Vagina (tissue), 2 donors: ENCODE data around the gene PRX. TPM values are rescaled to one million over a fixed set of nuclear protein-coding genes. Genes with fewer than 3 reads are reported as not detected.

ENCODE experiments used
- DNase-seq, 2 donors: peaks; one replicate each; pipeline ENCODE4 v3.0.0-alpha.2; 2017; ENCODE audit errors: extremely low spot score in 2 of 2
- H3K27ac ChIP-seq: fragments of 200-600 bp; sonication (generic); one replicate; pipeline ENCODE4 v1.5.1; 2019
- H3K27me3 ChIP-seq: fragments of 200-600 bp; sonication (generic); one replicate; pipeline ENCODE4 v1.5.1; 2019
- H3K36me3 ChIP-seq, 2 donors: fragments of 200-600 bp; sonication (generic); one replicate each; pipeline ENCODE4 v1.5.1; 2017 to 2019
- H3K4me1 ChIP-seq: fragments of 200-600 bp; sonication (generic); one replicate; pipeline ENCODE4 v1.5.1; 2019
- H3K4me3 ChIP-seq, 2 donors: fragments of 200-600 bp; sonication (generic); 1 replicate in 1 of 2; 2 replicates in 1 of 2; pipeline ENCODE4 v1.5.1; 2016 to 2019
- H3K9me3 ChIP-seq: fragments of 200-600 bp; sonication (generic); one replicate; pipeline ENCODE4 v1.5.1; 2019
- CTCF ChIP-seq, 3 experiments: fragments of 450-650 bp in 2 of 3; fragments of 200-600 bp in 1 of 3; sonication (generic) in 1 of 3; IDR thresholded peaks; one replicate each; pipeline ENCODE4 v1.5.1; 2017 to 2019; ENCODE audit warnings: antibody characterized with exemption in 3 of 3, mild to moderate bottlenecking in 2 of 3, moderate library complexity in 2 of 3
- POLR2A ChIP-seq, 2 donors: fragments of 450-650 bp; IDR thresholded peaks; one replicate each; pipeline ENCODE4 v1.6.1; 2017; ENCODE audit warnings: antibody characterized with exemption in 2 of 2, mild to moderate bottlenecking in 2 of 2, moderate library complexity in 2 of 2
- POLR2AphosphoS5 ChIP-seq, 2 donors: sonication (generic); formaldehyde crosslinking; IDR thresholded peaks; one replicate each; pipeline ENCODE4 v1.9.0; 2017; ENCODE audit warnings: antibody characterized with exemption in 2 of 2, mild to moderate bottlenecking in 2 of 2, low read depth in 1 of 2; ENCODE audit not compliant: insufficient read depth in 1 of 2
- intact Hi-C: fragments of 100-400 bp; cut with DNase I; formaldehyde crosslinking; loops from one replicate; pipeline ENCODE4 v1.15.1; 2023
- microRNA-seq: library from miRNA; unstranded; fragments of <30 nt; microRNA quantifications from one replicate; pipeline ENCODE4, GENCODE V29; 2017; ENCODE audit warnings: borderline number of aligned reads, borderline replicate concordance
- small RNA-seq: library from RNA; depleted of rRNA; stranded (forward); fragments of <200 nt; gene quantifications from one replicate; pipeline ENCODE3, GENCODE V24; 2016
- total RNA-seq: library from RNA; depleted of rRNA; stranded (reverse); fragments of >200 nt; gene quantifications from one replicate; pipeline ENCODE4 v1.2.3, GENCODE V29; 2016

PRX gene
- total RNA-seq, 1 donor from 2014 or later = 3.2 TPM

GRCh38 chr19:40344422-40344821 is 68.8 kb downstream of the PRX start:
- intact Hi-C loops = no loop called here
- no peaks in the 10 kb centered on the region for H3K9me3 ChIP-seq
- H3K4me1 ChIP-seq = peaks cover 20% of the 10 kb centered on the region
- no peaks in the 10 kb centered on the region for H3K27me3 ChIP-seq
- H3K27ac ChIP-seq = no peak overlapping the region
- no peak for TF ChIP-seq CTCF (IDR thresholded peaks at IDR 0.05)
- no peak for TF ChIP-seq POLR2AphosphoS5 (IDR thresholded peaks at IDR 0.05; ENCODE audit: insufficient read depth in 1 of 2, low read depth in 1 of 2)
- no peak for TF ChIP-seq POLR2A (IDR thresholded peaks at IDR 0.05)
- no peak overlapping the region for H3K4me3 ChIP-seq
- H3K36me3 ChIP-seq = peaks cover 0 to 2% of the 10 kb centered on the region in 2 donors
- DNase-seq = no peak

Small RNA genes lying within 50 kb of the gene (microRNA-seq; reads per million reads assigned to microRNA genes)
- gene MIR6796 = not detected

Small RNA genes lying within 50 kb of the gene (small RNA-seq; reads per million reads assigned to genes)
- gene MIR6796 = not detected
- gene RF00017 = not detected

Other genes with a start within 250 kb of the PRX start
- 10.6 TPM for gene MAP3K10, start 222.0 kb downstream of the PRX start, total RNA-seq
- gene TTC9B, start 195.0 kb downstream of the PRX start, total RNA-seq = not detected
- not detected for gene CCNP, start 186.7 kb downstream of the PRX start, total RNA-seq
- 105 TPM for gene AKT2, start 128.0 kb downstream of the PRX start, total RNA-seq
- gene C19orf47, start 65.0 kb downstream of the PRX start, total RNA-seq = 17.4 TPM
- gene PLD3, start 64.7 kb downstream of the PRX start, total RNA-seq = 177 TPM
- 0.74 TPM for gene HIPK4, start 23.2 kb downstream of the PRX start, total RNA-seq
- 14.2 TPM for gene SERTAD1, start 12.6 kb upstream of the PRX start, total RNA-seq
- 42.0 TPM for gene SERTAD3, start 31.0 kb upstream of the PRX start, total RNA-seq
- 357 TPM for gene BLVRB, start 52.4 kb upstream of the PRX start, total RNA-seq
- gene SPTBN4, start 53.6 kb upstream of the PRX start, total RNA-seq = 1.7 TPM
- gene SHKBP1, start 163.5 kb upstream of the PRX start, total RNA-seq = 51.6 TPM
- 983 TPM for gene LTBP4, start 188.0 kb upstream of the PRX start, total RNA-seq